Inflammatory macrophage treated with lipopolysaccharide for 1 hour (primary cell): ENCODE data around the gene GLDN.

Experiments
- DNase-seq, 2 donors: peaks; one replicate each; pipeline ENCODE4 v3.0.0-alpha.2; 2020 to 2022

The GLDN gene

DNA sequence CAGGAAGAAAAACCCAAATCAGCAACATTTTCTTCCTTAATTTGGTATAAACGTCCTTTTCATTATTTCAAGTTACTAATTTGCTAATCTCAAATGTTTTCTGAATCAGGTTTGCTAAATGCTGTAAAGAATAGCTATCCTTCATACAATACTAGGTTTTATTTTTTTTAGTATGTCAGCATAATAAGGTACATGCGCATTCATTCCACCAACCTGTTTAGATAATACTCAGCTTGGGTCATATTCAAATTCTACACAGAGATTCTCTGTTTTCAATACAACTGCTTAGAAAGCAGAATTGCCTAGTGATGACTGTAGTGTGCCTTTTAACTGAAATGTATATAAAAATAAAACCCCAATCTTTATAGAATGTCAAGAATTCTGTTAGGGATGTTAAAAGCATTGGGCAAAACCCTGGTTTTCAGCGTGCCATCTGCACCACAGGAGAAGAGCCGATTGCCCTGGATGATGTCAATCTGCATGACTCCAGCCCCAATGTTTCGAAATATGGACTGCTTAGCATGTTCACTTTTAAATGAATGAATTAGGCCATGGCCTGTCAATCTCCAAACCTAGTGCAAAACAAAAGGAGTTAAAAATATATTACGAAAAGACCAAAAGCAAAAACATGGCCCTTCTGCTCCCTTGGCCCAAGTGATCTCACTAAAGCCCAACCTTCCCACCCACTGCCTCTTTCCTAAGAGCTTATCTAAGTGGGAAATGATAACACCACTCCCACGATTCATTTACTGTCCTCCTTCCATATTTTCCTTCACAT, 107.4 kb downstream of the GLDN start:
- DNase-seq: peak; percentile 46 to 68

DNA sequence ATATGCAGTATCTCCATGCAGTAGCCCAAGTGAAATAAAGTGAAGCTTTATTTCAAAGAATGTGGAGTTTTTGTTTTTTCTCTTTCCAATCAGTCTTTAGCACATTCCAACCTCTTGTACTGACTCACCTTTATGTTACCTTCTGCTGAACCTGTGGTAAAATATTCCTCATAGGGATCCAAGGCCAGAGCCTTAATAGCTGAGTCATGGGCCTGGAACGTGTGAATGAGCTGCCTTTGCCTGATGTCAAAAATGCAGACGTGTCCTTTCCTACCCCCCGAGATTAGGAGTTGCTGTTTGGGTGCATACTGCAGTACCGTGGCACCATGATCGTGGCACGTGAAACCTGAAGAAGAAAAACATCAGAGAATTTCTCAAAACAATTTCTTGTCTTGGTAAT, 108.5 kb downstream of the GLDN start:
- no peak for DNase-seq
